Measurements from ENCODE around the gene EFCAB6. TPM values are rescaled to one million over a fixed set of nuclear protein-coding genes. Genes with fewer than 3 reads are reported as not detected.

Gene EFCAB6
- total and polyA plus RNA-seq, 2 donors (not counting 1 experiment from before 2014, with no cell fraction given) = 0.07 to 0.10 TPM

GRCh38 chr22:43544289-43544673 is 267.8 kb downstream of the EFCAB6 start:
- H3K9me3 ChIP-seq (ENCODE audit: control extremely low read depth in 1 of 3, control insufficient read depth in 2 of 3, insufficient read depth in 1 of 3, low read length in 2 of 3) = no peaks in the 10 kb centered on the region
- no peaks in the 10 kb centered on the region for H3K4me1 Mint-ChIP-seq
- no peaks in the 10 kb centered on the region for H3K79me2 ChIP-seq (ENCODE audit: control insufficient read depth, insufficient read depth, low read length)
- DNase-seq = no peak
- no peak overlapping the region for H3K4me3 ChIP-seq (ENCODE audit: control extremely low read depth in 1 of 5, extremely low read depth in 1 of 5, insufficient read depth in 1 of 5, low read depth in 2 of 5, low read length in 4 of 5)
- TF ChIP-seq EZH2 (IDR thresholded peaks at IDR 0.05; ENCODE audit: borderline replicate concordance, insufficient read depth, low read depth, low read length, poor library complexity, severe bottlenecking) (no peak), CTCF (IDR thresholded peaks at IDR 0.05) (no peak)
- H3K4me1 ChIP-seq (ENCODE audit: control insufficient read depth in 2 of 2, insufficient read depth in 2 of 2, low read length in 2 of 2) = no peaks in the 10 kb centered on the region
- no peak overlapping the region for H2AFZ ChIP-seq (ENCODE audit: insufficient read depth, low read depth, low read length, poor library complexity, severe bottlenecking)
- peaks cover 22% of the 10 kb centered on the region for H3K27me3 Mint-ChIP-seq
- H3K27me3 ChIP-seq (replicated peaks in 1 of 4; ENCODE audit: control extremely low read depth in 1 of 4, control insufficient read depth in 3 of 4, insufficient read depth in 4 of 4, low read length in 3 of 4) = peaks cover 0 to 5% (median 0%) of the 10 kb centered on the region in 4 experiments
- no peaks in the 10 kb centered on the region for H4K20me1 ChIP-seq (ENCODE audit: control insufficient read depth, insufficient read depth, low read length, poor library complexity, severe bottlenecking)
- ChIA-PET POLR2A (no interaction called here), CTCF (no interaction called here)
- H3K27ac ChIP-seq (ENCODE audit: low read length in 2 of 2) = no peak overlapping the region
- H3K4me2 ChIP-seq (replicated peaks; ENCODE audit: low read depth, low read length, poor library complexity, severe bottlenecking) = no peak overlapping the region
- no peak overlapping the region for H3K27ac Mint-ChIP-seq
- H3K4me3 Mint-ChIP-seq = no peak overlapping the region
- intact Hi-C loops (cut with micrococcal nuclease) = no loop called here
- H3K36me3 ChIP-seq (replicated peaks in 1 of 2; ENCODE audit: control extremely low read depth in 1 of 2, control insufficient read depth in 1 of 2, extremely low read depth in 1 of 2, insufficient read depth in 2 of 2, low read length in 1 of 2) = no peaks in the 10 kb centered on the region
- 60% methylated on average over 1 of the region's 4 CpGs for WGBS (ENCODE audit: insufficient coverage)
- ATAC-seq (ENCODE audit: low read depth) = no peak
- H3K9ac ChIP-seq (ENCODE audit: low read length) = no peak overlapping the region
- H3K9me3 Mint-ChIP-seq (ENCODE audit: insufficient read depth) = no peaks in the 10 kb centered on the region

GRCh38 chr22:43543522-43544288 is 268.4 kb downstream of the EFCAB6 start:
- POLR2A ChIA-PET = no interaction called here
- no peaks in the 10 kb centered on the region for H3K9me3 Mint-ChIP-seq (ENCODE audit: insufficient read depth)
- ATAC-seq (ENCODE audit: low read depth) = no peak

More at GRCh38 chr22:43543522-43544288, 268.4 kb downstream of the EFCAB6 start:
- no peaks in the 10 kb centered on the region for H3K36me3 ChIP-seq (replicated peaks in 1 of 2; ENCODE audit: control extremely low read depth in 1 of 2, control insufficient read depth in 1 of 2, extremely low read depth in 1 of 2, insufficient read depth in 2 of 2, low read length in 1 of 2)
- no peak for DNase-seq
- Mint-ChIP-seq H3K4me3 (no peak overlapping the region), H3K27ac (no peak overlapping the region), H3K4me1 (no peaks in the 10 kb centered on the region), H3K27me3 (peaks cover 25% of the 10 kb centered on the region)
- WGBS (ENCODE audit: insufficient coverage) = 88% methylated on average over 12 of the region's 12 CpGs
- H3K4me1 ChIP-seq (ENCODE audit: control insufficient read depth in 2 of 2, insufficient read depth in 2 of 2, low read length in 2 of 2) = no peaks in the 10 kb centered on the region
- H3K9ac ChIP-seq (ENCODE audit: low read length) = no peak overlapping the region
- no peak for TF ChIP-seq EZH2 (IDR thresholded peaks at IDR 0.05; ENCODE audit: borderline replicate concordance, insufficient read depth, low read depth, low read length, poor library complexity, severe bottlenecking)
- no peak for TF ChIP-seq CTCF (IDR thresholded peaks at IDR 0.05)
- no peak overlapping the region for H3K4me2 ChIP-seq (replicated peaks; ENCODE audit: low read depth, low read length, poor library complexity, severe bottlenecking)
- no peak overlapping the region for H2AFZ ChIP-seq (ENCODE audit: insufficient read depth, low read depth, low read length, poor library complexity, severe bottlenecking)
- H3K9me3 ChIP-seq (ENCODE audit: control extremely low read depth in 1 of 3, control insufficient read depth in 2 of 3, insufficient read depth in 1 of 3, low read length in 2 of 3) = no peaks in the 10 kb centered on the region
- intact Hi-C loops (cut with micrococcal nuclease) = no loop called here
- H4K20me1 ChIP-seq (ENCODE audit: control insufficient read depth, insufficient read depth, low read length, poor library complexity, severe bottlenecking) = no peaks in the 10 kb centered on the region
- H3K27me3 ChIP-seq (replicated peaks in 1 of 4; ENCODE audit: control extremely low read depth in 1 of 4, control insufficient read depth in 3 of 4, insufficient read depth in 4 of 4, low read length in 3 of 4) = peaks cover 0 to 5% (median 0%) of the 10 kb centered on the region in 4 experiments
- H3K27ac ChIP-seq (ENCODE audit: low read length in 2 of 2) = no peak overlapping the region
- no peaks in the 10 kb centered on the region for H3K79me2 ChIP-seq (ENCODE audit: control insufficient read depth, insufficient read depth, low read length)
- CTCF ChIA-PET = no interaction called here
- H3K4me3 ChIP-seq (ENCODE audit: control extremely low read depth in 1 of 5, extremely low read depth in 1 of 5, insufficient read depth in 1 of 5, low read depth in 2 of 5, low read length in 4 of 5) = no peak overlapping the region
